ENCODE results near the gene FGGY. TPM values are rescaled to one million over a fixed set of nuclear protein-coding genes. Genes with fewer than 3 reads are reported as not detected.

Gene FGGY
- total RNA-seq, 2 donors from 2014 or later: 14.1 to 14.8 TPM

- no peaks in the 10 kb centered on the region for H3K27me3 ChIP-seq (ENCODE audit: control insufficient read depth, insufficient read depth, low read length, poor library complexity, severe bottlenecking)
- no peak overlapping the region for H3K9ac ChIP-seq (ENCODE audit: extremely low read depth, low read length, poor library complexity, severe bottlenecking)
- H3K27ac ChIP-seq (ENCODE audit: low read depth, low read length): no peak overlapping the region
- no peak for DNase-seq
- no peaks in the 10 kb centered on the region for H3K9me3 ChIP-seq (ENCODE audit: control insufficient read depth, low read length)
- peaks cover 11% of the 10 kb centered on the region for H3K9me3 Mint-ChIP-seq
- H3K27me3 Mint-ChIP-seq (ENCODE audit: insufficient read depth): no peaks in the 10 kb centered on the region
- H3K4me1 Mint-ChIP-seq: peaks cover 43% of the 10 kb centered on the region
- TF ChIP-seq, protein P1, sequence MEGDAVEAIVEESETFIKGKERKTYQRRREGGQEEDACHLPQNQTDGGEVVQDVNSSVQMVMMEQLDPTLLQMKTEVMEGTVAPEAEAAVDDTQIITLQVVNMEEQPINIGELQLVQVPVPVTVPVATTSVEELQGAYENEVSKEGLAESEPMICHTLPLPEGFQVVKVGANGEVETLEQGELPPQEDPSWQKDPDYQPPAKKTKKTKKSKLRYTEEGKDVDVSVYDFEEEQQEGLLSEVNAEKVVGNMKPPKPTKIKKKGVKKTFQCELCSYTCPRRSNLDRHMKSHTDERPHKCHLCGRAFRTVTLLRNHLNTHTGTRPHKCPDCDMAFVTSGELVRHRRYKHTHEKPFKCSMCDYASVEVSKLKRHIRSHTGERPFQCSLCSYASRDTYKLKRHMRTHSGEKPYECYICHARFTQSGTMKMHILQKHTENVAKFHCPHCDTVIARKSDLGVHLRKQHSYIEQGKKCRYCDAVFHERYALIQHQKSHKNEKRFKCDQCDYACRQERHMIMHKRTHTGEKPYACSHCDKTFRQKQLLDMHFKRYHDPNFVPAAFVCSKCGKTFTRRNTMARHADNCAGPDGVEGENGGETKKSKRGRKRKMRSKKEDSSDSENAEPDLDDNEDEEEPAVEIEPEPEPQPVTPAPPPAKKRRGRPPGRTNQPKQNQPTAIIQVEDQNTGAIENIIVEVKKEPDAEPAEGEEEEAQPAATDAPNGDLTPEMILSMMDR (conservative IDR thresholded peaks at IDR 0.05): no peak
- WGBS, 2 experiments (ENCODE audit: insufficient coverage in 1 of 2, insufficient read length in 1 of 2): 92 to 100% methylated on average over 1 to 4 of the region's 5 CpGs
- H3K36me3 ChIP-seq (ENCODE audit: control insufficient read depth, insufficient read depth, low read length): no peaks in the 10 kb centered on the region
- no peak overlapping the region for H3K27ac Mint-ChIP-seq
- no peak overlapping the region for H3K4me3 ChIP-seq (ENCODE audit: low read length)
- peaks cover 21% of the 10 kb centered on the region for H3K4me1 ChIP-seq (ENCODE audit: control insufficient read depth, insufficient read depth, low read length)
- H3K4me3 Mint-ChIP-seq: no peak overlapping the region
- no peaks in the 10 kb centered on the region for H3K36me3 Mint-ChIP-seq (ENCODE audit: low read depth)
Observed at GRCh38 chr1:59539961-59540681, 243.2 kb downstream of the FGGY start.

DNA sequence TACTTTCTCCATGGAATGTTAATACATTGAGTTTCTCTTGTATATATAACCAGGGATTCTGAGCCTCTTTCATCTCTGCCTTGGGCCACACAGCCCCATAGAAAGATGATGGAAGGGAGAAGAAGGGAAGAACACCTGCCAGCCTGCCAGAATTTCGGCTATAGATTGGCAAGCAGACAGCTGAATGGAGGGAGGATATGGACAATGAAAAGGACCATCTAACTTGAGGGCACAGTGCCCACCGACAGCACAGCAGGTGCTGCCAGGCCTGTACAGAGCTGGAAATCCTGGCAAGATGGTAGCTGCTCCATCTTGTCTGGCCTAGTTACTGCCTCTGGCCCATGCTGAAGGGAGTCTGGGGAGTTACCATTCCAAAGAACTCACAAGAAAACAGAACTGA lies 244.3 kb downstream of the FGGY start:
- Histone ChIP-seq H3K27ac (ENCODE audit: low read depth, low read length) (no peak overlapping the region), H3K4me1 (ENCODE audit: control insufficient read depth, insufficient read depth, low read length) (peaks cover 21% of the 10 kb centered on the region), H3K9ac (ENCODE audit: extremely low read depth, low read length, poor library complexity, severe bottlenecking) (no peak overlapping the region), H3K9me3 (ENCODE audit: control insufficient read depth, low read length) (no peaks in the 10 kb centered on the region), H3K36me3 (ENCODE audit: control insufficient read depth, insufficient read depth, low read length) (no peaks in the 10 kb centered on the region), H3K4me3 (ENCODE audit: low read length) (no peak overlapping the region), H3K27me3 (ENCODE audit: control insufficient read depth, insufficient read depth, low read length, poor library complexity, severe bottlenecking) (no peaks in the 10 kb centered on the region)
- Mint-ChIP-seq H3K27ac (no peak overlapping the region), H3K4me3 (no peak overlapping the region), H3K36me3 (ENCODE audit: low read depth) (no peaks in the 10 kb centered on the region), H3K9me3 (peaks cover 7% of the 10 kb centered on the region), H3K4me1 (peaks cover 47% of the 10 kb centered on the region), H3K27me3 (ENCODE audit: insufficient read depth) (no peaks in the 10 kb centered on the region)
- TF ChIP-seq, protein P1 (conservative IDR thresholded peaks at IDR 0.05): no peak
- DNase-seq: no peak
- WGBS, 2 experiments (ENCODE audit: insufficient coverage in 1 of 2, insufficient read length in 1 of 2): 92 to 100% methylated on average over 1 to 2 of the region's 2 CpGs

- H3K4me3 ChIP-seq (ENCODE audit: low read length): no peak overlapping the region
- no peak overlapping the region for H3K9ac ChIP-seq (ENCODE audit: extremely low read depth, low read length, poor library complexity, severe bottlenecking)
- H3K27me3 Mint-ChIP-seq (ENCODE audit: insufficient read depth): no peaks in the 10 kb centered on the region
- peak overlapping the region; percentile 84 for H3K27ac Mint-ChIP-seq
- TF ChIP-seq, protein P1 (conservative IDR thresholded peaks at IDR 0.05): no peak
- peaks cover 21% of the 10 kb centered on the region for H3K4me1 ChIP-seq (ENCODE audit: control insufficient read depth, insufficient read depth, low read length)
- peaks cover 4% of the 10 kb centered on the region for H3K9me3 Mint-ChIP-seq
- WGBS, 2 experiments (ENCODE audit: insufficient coverage in 1 of 2, insufficient read length in 1 of 2): 79 to 83% methylated on average over 2 to 3 of the region's 3 CpGs
- no peaks in the 10 kb centered on the region for H3K36me3 ChIP-seq (ENCODE audit: control insufficient read depth, insufficient read depth, low read length)
- no peaks in the 10 kb centered on the region for H3K27me3 ChIP-seq (ENCODE audit: control insufficient read depth, insufficient read depth, low read length, poor library complexity, severe bottlenecking)
- no peak for DNase-seq
- H3K9me3 ChIP-seq (ENCODE audit: control insufficient read depth, low read length): no peaks in the 10 kb centered on the region
- no peak overlapping the region for H3K27ac ChIP-seq (ENCODE audit: low read depth, low read length)
- peaks cover 47% of the 10 kb centered on the region for H3K4me1 Mint-ChIP-seq
- no peaks in the 10 kb centered on the region for H3K36me3 Mint-ChIP-seq (ENCODE audit: low read depth)
- H3K4me3 Mint-ChIP-seq: no peak overlapping the region
Observed at GRCh38 chr1:59541891-59542290, 245.0 kb downstream of the FGGY start.

All from endodermal cell (in vitro differentiated cells).